Stimulated activated CD4-positive, alpha-beta T cell treated with anti-CD3 and anti-CD28 coated beads, Interleukin-1b, Interleukin-23, amount 100 ng/mL, for 48 hours (primary cell): Measurements from ENCODE around the gene IQCE.

Experiments
- DNase-seq: peaks from one replicate; pipeline ENCODE4 v3.0.0-alpha.2; 2020

The IQCE gene, protein sequence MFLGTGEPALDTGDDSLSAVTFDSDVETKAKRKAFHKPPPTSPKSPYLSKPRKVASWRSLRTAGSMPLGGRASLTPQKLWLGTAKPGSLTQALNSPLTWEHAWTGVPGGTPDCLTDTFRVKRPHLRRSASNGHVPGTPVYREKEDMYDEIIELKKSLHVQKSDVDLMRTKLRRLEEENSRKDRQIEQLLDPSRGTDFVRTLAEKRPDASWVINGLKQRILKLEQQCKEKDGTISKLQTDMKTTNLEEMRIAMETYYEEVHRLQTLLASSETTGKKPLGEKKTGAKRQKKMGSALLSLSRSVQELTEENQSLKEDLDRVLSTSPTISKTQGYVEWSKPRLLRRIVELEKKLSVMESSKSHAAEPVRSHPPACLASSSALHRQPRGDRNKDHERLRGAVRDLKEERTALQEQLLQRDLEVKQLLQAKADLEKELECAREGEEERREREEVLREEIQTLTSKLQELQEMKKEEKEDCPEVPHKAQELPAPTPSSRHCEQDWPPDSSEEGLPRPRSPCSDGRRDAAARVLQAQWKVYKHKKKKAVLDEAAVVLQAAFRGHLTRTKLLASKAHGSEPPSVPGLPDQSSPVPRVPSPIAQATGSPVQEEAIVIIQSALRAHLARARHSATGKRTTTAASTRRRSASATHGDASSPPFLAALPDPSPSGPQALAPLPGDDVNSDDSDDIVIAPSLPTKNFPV

DNA sequence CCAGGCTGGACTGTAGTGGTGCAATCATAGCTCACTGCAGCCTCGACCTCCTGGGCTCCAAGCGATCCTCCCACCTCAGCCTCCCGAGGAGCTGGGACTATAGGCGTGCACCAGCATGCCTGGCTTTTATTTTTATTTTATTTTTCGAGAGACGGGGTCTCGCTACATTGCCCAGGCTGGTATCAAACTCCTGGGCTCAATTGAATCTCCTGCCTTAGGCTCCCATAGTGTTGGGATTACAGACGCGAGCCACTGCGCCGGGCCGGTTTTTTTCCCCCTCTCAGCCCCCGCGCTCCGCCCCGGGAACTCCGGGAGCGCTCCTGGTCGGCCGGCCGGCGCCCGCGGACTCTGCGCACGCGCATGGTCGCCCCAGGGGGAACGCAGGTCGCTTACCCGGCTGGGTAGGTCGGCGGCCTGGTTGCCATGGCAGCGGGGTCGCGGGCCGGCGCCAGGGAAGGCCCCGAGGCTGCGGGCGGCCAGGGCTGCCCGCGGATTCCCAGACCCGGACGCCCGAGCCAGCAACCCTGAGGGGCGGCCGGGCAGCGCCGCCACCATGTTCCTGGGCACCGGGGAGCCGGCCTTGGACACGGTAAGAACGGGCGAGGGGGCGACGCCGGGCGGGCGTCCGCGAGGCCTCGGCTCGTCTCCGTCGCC lies at the start of gene IQCE:
Gene IQCE (plus strand): TSS at position 351 of the 654 bp plus-strand sequence. CDS start 203 bp downstream, at position 554.
- DNase-seq = peak; percentile 91

DNA sequence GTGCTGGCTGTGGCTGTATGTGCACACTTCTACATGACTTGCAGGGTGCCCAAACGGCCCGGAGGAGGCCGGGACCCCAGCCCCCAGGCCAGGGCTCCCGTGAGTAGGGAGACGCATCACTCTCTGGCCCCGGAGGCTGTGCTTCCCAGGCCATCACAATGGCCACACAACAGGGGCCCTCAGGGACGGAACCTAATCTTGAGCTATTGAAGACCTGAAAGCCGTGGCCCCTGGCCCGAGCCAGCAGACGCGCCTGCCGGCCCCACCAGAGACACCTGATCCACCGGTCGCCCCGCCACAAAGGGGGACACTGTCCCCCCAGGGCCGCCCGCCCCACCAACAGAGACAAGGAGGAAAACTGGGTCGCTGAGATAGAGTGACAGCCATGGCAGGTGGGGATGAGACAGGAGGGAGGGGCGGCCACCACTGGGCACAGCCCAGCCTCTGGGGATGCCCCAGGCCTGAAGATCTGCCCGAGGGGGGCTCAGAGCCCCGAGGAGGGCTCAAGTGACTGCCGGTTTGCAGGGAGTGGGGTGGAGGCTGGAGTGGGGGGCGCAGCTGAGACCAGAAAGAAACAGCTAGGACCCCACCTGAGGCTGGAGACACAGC lies 49.4 kb upstream of the IQCE start:
- DNase-seq = no peak

DNA sequence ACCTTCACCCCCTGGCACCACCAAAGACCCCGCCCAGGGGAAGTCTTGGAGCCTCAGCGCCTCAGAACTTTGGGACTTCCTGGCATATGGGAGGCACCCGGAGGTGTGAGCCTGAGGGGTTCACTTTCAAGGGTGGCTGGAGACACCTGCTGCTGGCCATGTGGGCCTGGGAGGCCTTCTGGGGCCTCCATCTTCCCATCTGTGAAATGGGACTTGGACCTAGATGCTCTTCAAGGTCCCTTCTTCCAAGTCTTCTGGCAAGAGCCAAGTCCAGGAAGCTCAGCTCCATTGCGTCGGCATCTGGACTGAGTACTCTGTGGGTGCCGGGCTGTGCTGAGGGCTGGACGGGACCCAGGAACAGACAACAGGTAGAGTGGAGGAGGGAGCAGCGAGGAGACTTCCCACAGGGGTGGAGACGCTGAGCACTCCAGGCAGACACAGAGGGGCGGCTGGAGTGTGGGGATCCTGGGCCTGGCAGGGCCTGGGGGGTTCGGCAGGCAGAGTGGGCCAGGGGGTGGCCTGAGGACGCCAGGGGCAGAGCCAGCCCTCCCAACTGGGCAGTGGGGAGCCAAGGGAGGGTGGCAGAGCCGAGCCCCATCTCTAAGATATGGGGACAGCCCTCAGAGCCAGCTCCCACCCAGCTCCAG lies 48.5 kb upstream of the IQCE start:
- DNase-seq = no peak

DNA sequence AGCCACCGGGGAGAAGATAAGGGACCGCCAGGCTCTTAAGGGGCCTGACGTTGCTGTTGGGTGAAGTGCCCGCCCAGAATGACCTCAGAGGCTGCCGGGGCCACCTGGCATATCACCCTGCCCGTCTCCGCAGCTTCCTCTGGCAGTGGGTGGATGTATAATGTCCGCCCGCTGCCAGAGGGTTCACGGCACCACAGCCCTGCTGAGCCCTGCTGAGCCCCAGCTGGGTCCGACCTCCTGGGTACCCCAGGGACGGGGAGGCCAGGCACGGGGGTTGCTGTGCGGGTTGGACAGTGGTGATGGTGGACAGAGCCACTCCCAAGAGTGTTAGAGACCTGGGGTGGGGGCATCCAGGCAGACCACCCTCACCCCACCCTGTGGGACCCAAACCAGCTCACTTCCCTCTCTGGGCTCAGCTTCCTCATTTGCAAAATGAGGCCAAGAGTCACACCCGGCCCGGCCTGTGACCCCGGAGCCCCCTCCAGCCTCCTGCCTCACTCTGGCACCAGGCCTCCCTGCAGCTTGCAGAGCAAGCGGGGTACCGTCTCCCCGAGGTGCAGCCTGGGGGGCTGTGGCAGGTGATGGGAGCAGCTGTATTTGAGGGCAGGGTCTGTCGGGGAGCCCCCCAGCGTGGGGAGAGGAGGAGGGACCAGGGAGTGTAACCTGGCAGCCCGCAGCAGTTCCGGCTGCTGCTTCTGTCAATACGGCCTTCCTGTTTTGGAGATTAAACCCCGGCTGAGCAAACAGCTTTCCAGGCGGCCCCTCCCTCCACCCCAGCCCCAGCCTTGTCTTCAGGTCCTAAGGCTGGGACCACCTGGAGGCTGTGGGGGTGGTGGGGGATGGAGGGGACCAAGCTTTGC lies 47.6 kb upstream of the IQCE start:
- DNase-seq = peak; percentile 63

DNA sequence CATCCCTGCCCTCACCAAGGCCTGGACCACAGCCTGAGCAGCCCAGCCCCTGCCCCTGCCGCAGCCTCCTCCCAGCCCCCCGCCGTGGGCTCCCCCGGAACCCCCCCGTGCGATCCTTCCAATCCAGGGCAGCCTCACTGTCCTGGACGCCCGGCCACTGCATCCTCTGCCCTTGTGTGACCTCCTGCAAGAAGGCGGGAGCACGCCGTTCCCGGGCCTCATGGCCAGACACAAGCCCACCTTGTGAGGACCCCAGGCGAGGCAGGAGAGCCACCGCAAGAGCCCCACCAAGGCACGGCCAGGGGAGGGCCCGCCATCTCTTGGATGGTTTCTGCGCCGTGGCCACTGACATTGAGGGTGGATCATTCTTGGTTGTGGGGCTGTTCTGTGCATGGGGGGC lies 47.0 kb upstream of the IQCE start:
- DNase-seq = no peak

DNA sequence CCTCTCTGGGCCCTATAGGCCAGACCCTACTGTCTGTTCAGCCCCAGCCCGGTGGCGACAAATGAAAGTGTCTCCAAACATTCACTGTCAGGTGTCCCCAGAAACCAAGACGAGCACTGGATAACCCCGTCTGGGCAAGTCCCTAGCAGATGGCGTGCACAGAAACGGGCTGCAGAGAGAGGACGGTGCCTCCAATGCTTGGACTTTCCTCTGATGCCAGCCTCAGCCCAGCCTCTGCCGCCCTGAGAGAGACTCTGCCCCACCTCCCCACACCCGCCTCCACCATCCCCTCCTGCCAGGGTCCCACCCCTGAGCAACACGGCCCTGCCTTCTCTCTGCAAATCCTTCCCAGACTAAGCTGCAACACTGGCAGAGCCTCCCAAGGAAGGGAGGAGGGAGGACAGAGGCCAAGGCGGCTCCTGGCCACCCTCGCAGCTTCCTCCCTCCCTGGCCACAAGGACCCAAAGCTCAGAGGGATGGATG lies 46.6 kb upstream of the IQCE start:
- DNase-seq = no peak

DNA sequence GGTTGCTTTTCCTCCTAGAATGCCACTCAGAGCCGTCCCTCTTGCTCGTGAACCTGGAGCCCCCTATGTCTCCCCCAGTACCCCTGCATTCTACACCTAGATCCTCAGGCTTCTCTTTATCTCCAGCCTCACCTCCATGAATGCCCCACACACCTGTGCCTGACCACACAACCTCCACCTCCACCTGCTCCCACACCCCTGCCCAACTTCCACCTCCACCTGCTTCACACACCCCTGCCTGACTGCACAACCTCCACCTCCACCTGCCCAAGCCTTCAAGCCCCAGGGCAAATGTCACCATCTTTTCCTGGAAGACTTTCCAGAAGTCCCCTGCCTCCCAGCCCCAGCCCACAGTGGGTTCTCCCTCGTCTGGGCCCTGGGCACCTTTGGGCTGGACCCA lies 46.1 kb upstream of the IQCE start:
- DNase-seq = no peak

DNA sequence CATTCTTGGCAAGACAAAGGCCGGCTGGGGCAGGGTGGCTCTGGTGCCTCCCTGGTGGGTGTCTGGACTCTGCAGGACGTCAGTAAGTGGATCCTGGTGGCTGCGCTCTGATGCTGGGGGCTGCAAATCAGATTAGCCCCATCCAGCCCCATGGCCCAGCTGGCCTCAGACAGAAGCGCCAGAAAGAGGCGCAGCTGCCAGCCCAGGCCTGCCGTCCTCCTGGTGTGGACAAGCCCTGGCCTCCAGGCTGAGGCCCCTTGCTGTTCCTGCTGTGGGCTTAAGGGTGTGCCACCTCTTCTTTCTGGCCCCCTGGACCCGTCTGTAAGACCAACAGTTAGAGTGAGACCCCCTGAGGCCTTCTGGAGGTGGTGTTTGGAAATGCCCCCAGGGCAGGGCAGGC lies 45.1 kb upstream of the IQCE start:
- no peak for DNase-seq

DNA sequence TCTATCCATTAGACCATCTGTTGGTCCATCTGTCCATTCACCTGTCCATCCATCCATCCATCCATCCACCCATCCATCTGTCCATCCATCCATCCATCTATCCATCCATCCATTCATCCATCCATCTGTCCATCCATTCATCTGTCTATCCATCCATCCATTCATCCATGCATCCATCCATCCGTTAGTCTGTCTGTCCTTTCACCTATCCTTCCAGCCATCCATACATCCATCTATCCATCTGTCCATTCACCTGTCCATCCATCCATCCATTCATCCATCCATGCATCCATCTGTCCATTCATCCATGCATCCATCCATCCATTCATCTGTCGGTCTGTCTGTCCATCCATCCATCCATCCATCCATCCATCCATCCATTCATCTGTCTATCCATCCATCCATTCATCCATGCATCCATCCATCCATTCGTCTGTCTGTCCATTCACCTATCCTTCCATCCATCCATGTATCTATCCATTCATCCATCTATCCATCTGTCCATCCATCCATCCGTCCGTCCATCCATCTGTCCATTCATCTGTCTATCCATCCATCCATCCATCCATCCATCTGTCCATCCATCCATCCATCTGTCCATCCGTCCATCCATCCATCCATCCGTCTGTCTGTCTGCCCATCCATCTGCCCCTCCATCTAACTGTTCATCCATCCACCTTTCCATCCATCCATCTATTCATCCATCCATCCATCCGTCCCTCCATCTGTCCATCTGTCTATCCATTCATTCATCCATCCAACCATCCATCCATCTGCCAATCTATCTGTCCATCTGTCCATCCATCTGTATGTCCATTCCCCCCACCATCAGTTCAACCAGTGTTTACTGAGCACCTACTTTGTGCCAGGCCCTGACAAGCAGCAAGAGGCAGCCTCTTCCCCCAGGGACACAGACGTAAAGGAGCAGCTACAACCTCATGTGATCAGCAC lies 44.0 kb upstream of the IQCE start:
- no peak for DNase-seq

DNA sequence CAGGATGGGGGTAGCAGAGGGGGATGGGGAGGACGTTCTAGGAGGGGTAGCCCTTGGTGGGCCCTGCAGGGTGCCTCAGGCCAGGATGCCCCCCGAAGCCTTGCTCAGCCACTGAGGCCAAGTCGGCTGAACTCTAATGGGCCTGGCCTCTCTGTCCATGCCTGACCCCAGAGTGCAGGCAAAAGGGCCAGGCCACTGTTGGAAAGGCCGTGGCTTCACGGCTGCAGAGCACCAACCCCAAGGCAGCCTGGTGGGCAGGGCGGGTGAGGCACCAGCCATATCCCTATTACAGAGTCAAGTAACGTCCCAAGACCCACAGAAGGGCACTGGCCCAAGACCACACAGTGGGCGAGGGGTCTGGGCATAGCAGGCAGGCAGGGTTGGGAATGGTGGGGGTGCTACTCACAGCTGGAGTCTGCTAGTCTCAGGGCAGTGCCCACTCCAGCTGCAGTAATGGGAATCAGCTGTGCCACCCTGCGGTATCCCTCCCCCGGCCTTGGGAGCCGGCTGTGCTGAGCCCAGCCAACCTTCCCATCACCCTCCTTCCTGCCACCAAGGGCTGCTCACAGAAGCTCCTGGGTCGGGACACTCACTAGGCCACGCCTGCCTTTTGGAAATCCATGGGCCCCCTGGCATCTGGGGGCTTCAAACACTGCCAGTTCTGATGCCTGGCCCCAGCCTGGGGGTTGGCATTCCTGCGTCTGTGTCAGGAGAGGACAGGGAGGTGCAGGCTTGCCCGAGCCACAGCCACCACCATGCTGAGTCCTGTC lies 43.2 kb upstream of the IQCE start:
- no peak for DNase-seq

DNA sequence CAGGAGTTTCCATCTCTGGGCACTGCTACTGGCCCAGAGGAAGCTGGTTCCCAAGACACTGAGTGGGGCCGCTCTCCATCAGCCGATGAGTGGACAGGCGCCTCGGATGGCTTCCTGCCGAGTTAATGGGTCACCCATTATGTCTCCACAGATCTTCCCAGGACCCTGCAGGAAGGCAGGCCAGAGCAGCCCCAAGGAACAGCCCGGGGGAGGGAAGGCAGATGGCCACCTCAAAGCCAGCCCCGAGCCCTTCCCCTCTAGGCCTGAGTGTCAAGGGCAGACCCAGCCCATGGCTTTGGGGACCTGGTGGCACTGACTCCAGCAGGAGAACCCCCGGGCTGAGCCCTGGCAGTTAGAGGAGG lies 42.6 kb upstream of the IQCE start:
- no peak for DNase-seq

DNA sequence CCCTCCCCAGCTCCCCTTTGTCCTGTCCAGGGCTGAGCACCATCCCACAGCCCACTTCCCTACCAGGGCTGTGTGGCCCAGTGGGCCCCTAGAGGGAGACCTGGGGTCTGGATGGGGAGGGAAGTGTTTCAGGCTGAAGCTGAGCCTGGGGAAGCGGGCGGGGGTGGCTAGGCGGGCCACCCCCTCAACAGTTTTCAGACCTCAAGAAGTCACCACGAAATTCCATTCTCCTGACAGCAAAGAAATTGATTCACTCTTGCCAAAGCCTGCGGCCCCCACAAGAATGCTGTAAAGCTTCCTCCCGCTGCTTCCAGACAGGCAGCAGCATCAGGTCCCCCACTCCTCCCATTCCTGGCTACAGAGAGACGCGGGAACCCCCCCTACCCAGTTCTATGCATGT lies 41.8 kb upstream of the IQCE start:
- no peak for DNase-seq

DNA sequence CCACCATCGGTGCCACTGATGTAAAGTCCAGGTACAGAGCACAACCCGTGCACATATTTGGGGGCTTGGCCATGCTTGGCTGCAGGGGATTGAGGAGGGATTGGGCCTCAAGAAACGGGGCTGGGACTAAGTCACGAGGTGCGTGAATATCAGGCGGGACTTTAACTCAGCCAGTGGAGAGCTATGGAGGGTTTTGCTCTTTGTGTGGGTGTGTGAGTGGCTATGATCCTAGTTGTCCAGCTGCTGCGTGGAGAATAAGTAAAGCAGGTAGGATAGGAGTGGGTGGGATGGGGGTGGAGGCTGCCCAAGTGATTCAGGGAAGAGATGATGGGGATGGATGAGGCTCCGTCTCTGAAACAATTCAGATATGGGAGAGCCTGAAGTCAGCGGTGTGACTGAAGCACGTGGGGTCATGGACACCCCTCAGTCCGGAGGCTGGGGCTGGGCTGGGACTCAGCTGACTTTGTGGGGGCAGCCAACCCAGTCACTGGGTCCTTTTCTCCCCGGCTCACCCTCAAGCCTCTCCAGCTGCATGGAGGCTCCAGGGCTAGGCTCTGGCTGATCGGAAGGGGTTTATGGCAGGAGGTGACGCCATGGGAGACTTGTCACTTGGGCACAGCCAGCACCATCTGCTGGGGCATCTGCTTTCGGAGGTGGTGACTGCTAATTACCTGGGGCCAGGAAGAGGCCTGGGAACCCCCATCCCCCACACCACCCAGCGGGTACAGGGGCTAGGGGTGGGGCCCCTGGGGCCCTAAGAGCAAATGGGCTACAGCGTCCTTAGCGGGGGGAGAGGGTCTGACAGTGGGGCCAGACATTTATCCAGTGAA lies 40.9 kb upstream of the IQCE start:
- no peak for DNase-seq

DNA sequence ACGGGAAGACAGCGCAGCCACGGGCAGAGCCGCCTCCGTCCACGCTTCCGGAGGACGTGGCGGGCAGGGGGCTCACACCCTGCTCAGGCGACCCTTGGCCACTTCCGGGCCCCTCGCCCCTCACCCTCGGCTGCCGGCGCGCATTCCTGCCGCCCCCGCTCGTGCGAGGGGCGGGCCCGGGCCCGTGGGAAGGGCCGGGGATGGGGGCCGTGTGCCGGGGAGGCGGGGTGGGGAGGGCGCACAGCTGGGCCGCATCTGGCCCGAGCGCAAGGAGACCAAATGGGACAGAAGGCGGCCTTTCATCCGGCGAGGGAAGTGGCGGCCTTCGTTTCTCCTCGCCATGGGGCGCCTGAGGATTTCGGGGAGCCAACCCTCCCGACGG lies 40.1 kb upstream of the IQCE start:
- DNase-seq = no peak

DNA sequence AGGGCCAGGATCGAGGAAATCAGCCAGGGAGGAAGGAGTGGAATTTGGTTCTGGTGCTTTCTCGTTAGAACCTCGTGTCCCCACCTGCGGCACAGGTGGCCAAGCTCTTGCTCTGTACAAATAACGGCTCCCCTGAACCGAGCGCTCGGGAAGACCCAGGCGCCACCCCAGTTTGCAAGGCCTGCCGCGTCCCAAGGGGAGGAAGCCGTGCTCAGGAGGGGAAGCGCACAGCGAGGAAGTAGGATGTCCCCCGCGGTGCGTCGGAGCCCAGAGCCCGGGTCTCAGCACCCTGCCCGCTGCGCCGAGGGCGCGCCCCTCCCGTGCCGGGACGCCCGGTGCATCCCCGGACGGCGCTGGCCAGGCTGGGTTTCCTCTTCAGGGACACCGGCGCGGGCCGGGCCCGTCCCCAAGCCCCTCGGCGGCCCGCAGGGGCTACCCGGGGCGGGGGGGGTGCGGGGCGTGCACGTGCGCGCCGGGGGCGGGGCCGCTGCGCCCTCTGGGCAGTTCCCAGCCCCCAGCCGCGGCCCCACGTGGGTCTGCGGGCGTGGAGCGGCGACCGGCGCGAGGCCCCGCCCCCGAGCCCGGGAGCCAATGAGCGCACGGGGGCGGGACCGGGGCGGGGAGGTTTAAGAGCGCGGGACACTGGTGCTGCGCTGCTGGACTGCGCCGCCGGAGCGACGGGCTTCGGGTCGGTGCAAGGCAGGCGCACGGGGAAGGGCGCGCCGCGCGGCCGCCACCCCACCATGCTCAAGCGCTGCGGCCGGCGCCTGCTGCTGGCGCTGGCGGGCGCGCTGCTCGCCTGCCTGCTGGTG lies 39.5 kb upstream of the IQCE start, which contains the start of gene LFNG:
Gene LFNG (plus strand): TSS at position 656 of the 812 bp plus-strand sequence. CDS start 88 bp downstream, at position 744.
- DNase-seq = peak; percentile 79

DNA sequence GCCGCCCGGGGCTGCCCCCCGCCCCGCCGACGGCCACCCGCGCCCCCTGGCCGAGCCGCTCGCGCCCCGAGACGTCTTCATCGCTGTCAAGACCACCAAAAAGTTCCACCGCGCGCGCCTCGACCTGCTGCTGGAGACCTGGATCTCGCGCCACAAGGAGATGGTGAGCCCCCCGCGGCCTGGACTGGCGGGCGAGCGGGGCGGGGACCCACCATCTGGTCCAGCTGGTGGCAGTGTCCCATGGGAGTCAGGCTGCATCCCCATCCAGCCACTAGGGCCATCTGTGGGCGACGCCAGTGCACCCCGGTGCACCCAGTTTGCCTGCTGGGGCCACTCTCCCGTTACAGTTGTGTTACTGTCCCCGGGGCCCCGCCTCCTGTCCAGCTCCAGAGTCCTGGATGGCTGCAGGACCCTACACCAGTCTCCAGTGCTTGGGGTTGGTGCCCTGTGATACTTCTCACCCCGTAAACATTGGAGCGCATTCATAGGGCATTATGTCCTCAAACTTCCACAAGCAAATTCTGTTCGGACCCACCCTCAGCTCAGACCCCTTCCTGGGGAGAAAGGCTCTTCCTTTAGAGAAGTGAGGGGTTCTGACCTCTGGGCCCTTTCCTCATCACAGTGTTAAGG lies 38.5 kb upstream of the IQCE start:
- DNase-seq = peak; percentile 25

DNA sequence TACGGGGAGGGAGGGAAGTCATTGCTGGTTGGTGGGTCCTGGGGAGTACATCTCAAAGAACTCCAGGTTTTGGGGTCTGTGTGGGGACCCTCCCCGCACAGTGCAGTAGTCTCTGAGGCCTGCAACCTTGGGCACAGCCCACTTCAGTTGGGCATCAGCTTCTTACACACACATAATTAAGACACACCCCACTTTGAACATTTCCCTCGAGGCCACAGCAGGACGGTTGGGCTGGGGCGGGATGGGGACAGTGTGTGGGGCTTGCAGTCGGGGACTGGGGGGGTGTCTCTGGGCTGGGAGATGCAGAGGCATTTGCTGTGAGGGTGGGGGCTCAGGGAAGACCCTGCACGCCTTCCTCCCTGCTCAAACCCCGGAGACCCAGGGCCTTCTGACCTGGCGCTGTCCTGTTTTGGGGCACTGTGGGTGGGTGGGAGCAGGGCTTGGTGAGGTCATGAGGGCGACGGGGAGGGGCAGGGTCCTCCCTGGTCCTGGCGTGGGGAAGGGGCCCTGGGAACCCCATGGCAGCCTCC lies 38.0 kb upstream of the IQCE start:
- DNase-seq = no peak
